Mesenchymal stem cell (in vitro differentiated cells and primary cell): ENCODE measurements around the gene EDN3.

Experiments
- DNase-seq: peaks from one replicate; pipeline ENCODE4 v3.0.0-alpha.2; 2013
- H2AFZ ChIP-seq: one replicate; pipeline ENCODE4 v1.6.1; 2013; ENCODE audit warnings: low read depth, mild to moderate bottlenecking, control low read depth, inconsistent platforms, low read length, moderate library complexity
- H2AK5ac ChIP-seq: 2 replicates; pipeline ENCODE4 v1.6.1; 2013; ENCODE audit warnings: low read length, moderate library complexity, mild to moderate bottlenecking, inconsistent platforms; ENCODE audit not compliant: severe bottlenecking
- H2BK120ac ChIP-seq: one replicate; pipeline ENCODE4 v1.6.1; 2013; ENCODE audit warnings: low read depth, mild to moderate bottlenecking, inconsistent platforms, low read length, moderate library complexity
- H2BK12ac ChIP-seq, 2 experiments: one replicate each; pipeline ENCODE4 v1.6.1; 2013; ENCODE audit warnings: inconsistent platforms in 2 of 2, low read length in 2 of 2, mild to moderate bottlenecking in 2 of 2, moderate library complexity in 2 of 2, control low read depth in 1 of 2
- H2BK15ac ChIP-seq: one replicate; pipeline ENCODE4 v1.6.1; 2013; ENCODE audit warnings: mild to moderate bottlenecking, low read depth, inconsistent platforms; ENCODE audit not compliant: poor library complexity, severe bottlenecking
- H2BK5ac ChIP-seq: 2 replicates; pipeline ENCODE4 v1.6.1; 2013; ENCODE audit warnings: low read depth, mild to moderate bottlenecking, low read length, control low read depth, inconsistent platforms; ENCODE audit not compliant: poor library complexity, severe bottlenecking
- H3K14ac ChIP-seq, 2 experiments: one replicate each; pipeline ENCODE4 v1.6.1; 2013; ENCODE audit warnings: inconsistent platforms in 2 of 2, low read length in 2 of 2, control low read depth in 1 of 2, mild to moderate bottlenecking in 1 of 2, moderate library complexity in 1 of 2
- H3K18ac ChIP-seq, 2 experiments: one replicate each; pipeline ENCODE4 v1.6.1; 2013; ENCODE audit warnings: inconsistent platforms in 2 of 2, low read length in 2 of 2, control low read depth in 1 of 2, low read depth in 1 of 2, mild to moderate bottlenecking in 1 of 2
- H3K23ac ChIP-seq, 2 experiments: one replicate each; pipeline ENCODE4 v1.6.1; 2013; ENCODE audit warnings: inconsistent platforms in 2 of 2, low read length in 2 of 2, mild to moderate bottlenecking in 2 of 2, moderate library complexity in 2 of 2, control low read depth in 1 of 2
- H3K27ac ChIP-seq: 2 replicates; pipeline ENCODE4 v1.5.1; 2013; ENCODE audit warnings: mild to moderate bottlenecking, moderate library complexity, low read length, control low read depth, inconsistent platforms; ENCODE audit not compliant: poor library complexity, severe bottlenecking
- H3K27me3 ChIP-seq, 2 experiments: 2 replicates each; pipeline versions ENCODE4 v1.6.1 to v1.7.0; 2013; ENCODE audit warnings: low read length in 2 of 2, mild to moderate bottlenecking in 2 of 2, moderate library complexity in 2 of 2, control low read depth in 1 of 2, inconsistent platforms in 1 of 2; ENCODE audit not compliant: control insufficient read depth in 1 of 2, insufficient read depth in 1 of 2
- H3K36me3 ChIP-seq, 2 experiments: 2 replicates each; pipeline versions ENCODE4 v1.6.1 to v1.7.0; 2013; ENCODE audit warnings: low read length in 2 of 2, control low read depth in 1 of 2, inconsistent platforms in 1 of 2, low read depth in 1 of 2, mild to moderate bottlenecking in 1 of 2; ENCODE audit not compliant: insufficient read depth in 2 of 2, control insufficient read depth in 1 of 2
- H3K4ac ChIP-seq, 2 experiments: one replicate each; pipeline ENCODE4 v1.6.1; 2013; ENCODE audit warnings: inconsistent platforms in 2 of 2, low read length in 2 of 2, mild to moderate bottlenecking in 2 of 2, moderate library complexity in 2 of 2, control low read depth in 1 of 2, low read depth in 1 of 2
- H3K4me1 ChIP-seq: 2 replicates; pipeline ENCODE4 v1.6.1; 2013; ENCODE audit warnings: low read depth, low read length, control low read depth; ENCODE audit not compliant: control insufficient read depth, insufficient read depth
- H3K4me2 ChIP-seq: 2 replicates; pipeline ENCODE4 v1.6.1; 2013; ENCODE audit warnings: low read length, mild to moderate bottlenecking, inconsistent platforms; ENCODE audit not compliant: poor library complexity, severe bottlenecking
- H3K4me3 ChIP-seq, 2 experiments: 2 replicates each; pipeline versions ENCODE4 v1.5.1 to v1.7.0; 2013; ENCODE audit warnings: low read length in 2 of 2, mild to moderate bottlenecking in 2 of 2, control low read depth in 1 of 2, low read depth in 1 of 2; ENCODE audit not compliant: insufficient read depth in 1 of 2
- H3K79me1 ChIP-seq: replicated peaks from 2 replicates; pipeline ENCODE4 v1.6.1; 2013; ENCODE audit warnings: mild to moderate bottlenecking, control low read depth, low read length, inconsistent platforms; ENCODE audit not compliant: poor library complexity, severe bottlenecking
- H3K9ac ChIP-seq: 2 replicates; pipeline ENCODE4 v1.7.0; 2013; ENCODE audit warnings: mild to moderate bottlenecking, low read length, moderate library complexity
- H3K9me3 ChIP-seq: 2 replicates; pipeline ENCODE4 v1.7.0; 2013; ENCODE audit warnings: mild to moderate bottlenecking, low read length; ENCODE audit not compliant: control insufficient read depth
- H4K8ac ChIP-seq: one replicate; pipeline ENCODE4 v1.6.1; 2013; ENCODE audit warnings: inconsistent platforms, mild to moderate bottlenecking, low read length, moderate library complexity
- H4K91ac ChIP-seq: one replicate; pipeline ENCODE4 v1.6.1; 2013; ENCODE audit warnings: mild to moderate bottlenecking, low read length, inconsistent platforms
- WGBS: methylation state at CpG from one replicate; pipeline ENCODE4 v1.1.7; 2013; ENCODE audit warnings: mixed read lengths; 5-methylcytosine and 5-hydroxymethylcytosine counted together

Gene EDN3

GRCh38 chr20:59316911-59317731 lies 16.7 kb downstream of the EDN3 start:
- no peaks in the 10 kb centered on the region for H3K79me1 ChIP-seq
- no peaks in the 10 kb centered on the region for H3K4me1 ChIP-seq
- no peak overlapping the region for H3K4me2 ChIP-seq
- H3K36me3 ChIP-seq: no peaks in the 10 kb centered on the region
- no peak overlapping the region for H3K18ac ChIP-seq
- H3K9me3 ChIP-seq: no peaks in the 10 kb centered on the region
- no peak overlapping the region for H2BK15ac ChIP-seq
- H3K27ac ChIP-seq: no peak overlapping the region
- no peak overlapping the region for H4K91ac ChIP-seq
- no peak for DNase-seq
- H3K14ac ChIP-seq: no peak overlapping the region
- H3K4ac ChIP-seq: no peak overlapping the region
- H2AK5ac ChIP-seq: no peak overlapping the region
- peaks cover 0 to 7% of the 10 kb centered on the region in 2 experiments for H3K27me3 ChIP-seq
- 78% methylated on average over 13 of the region's 13 CpGs for WGBS
- H3K9ac ChIP-seq: no peak overlapping the region
- no peak overlapping the region for H2BK120ac ChIP-seq
- H2BK12ac ChIP-seq: no peak overlapping the region
- no peak overlapping the region for H3K4me3 ChIP-seq
- no peak overlapping the region for H2BK5ac ChIP-seq
- H2AFZ ChIP-seq: no peak overlapping the region
- no peak overlapping the region for H4K8ac ChIP-seq
- H3K23ac ChIP-seq: no peak overlapping the region

GRCh38 chr20:59318201-59318790 lies 17.9 kb downstream of the EDN3 start:
- Histone ChIP-seq H3K9ac (no peak overlapping the region), H3K14ac (no peak overlapping the region), H3K23ac (no peak overlapping the region), H2BK15ac (no peak overlapping the region), H2AFZ (no peak overlapping the region), H4K91ac (no peak overlapping the region), H4K8ac (no peak overlapping the region), H3K4me3 (no peak overlapping the region), H3K4me2 (no peak overlapping the region), H3K18ac (no peak overlapping the region), H3K79me1 (no peaks in the 10 kb centered on the region), H2BK5ac (no peak overlapping the region), H3K27me3 (peaks cover 0 to 9% of the 10 kb centered on the region in 2 experiments), H3K27ac (no peak overlapping the region), H3K9me3 (no peaks in the 10 kb centered on the region), H3K4me1 (no peaks in the 10 kb centered on the region), H3K36me3 (no peaks in the 10 kb centered on the region), H2AK5ac (no peak overlapping the region), H3K4ac (no peak overlapping the region), H2BK120ac (no peak overlapping the region), H2BK12ac (no peak overlapping the region)
- 86% methylated on average over 20 of the region's 20 CpGs for WGBS
- no peak for DNase-seq

GRCh38 chr20:59318803-59319202 lies 18.4 kb downstream of the EDN3 start:
- Histone ChIP-seq H3K9ac (no peak overlapping the region), H2BK15ac (no peak overlapping the region), H4K91ac (no peak overlapping the region), H3K9me3 (no peaks in the 10 kb centered on the region), H3K4me3 (no peak overlapping the region), H3K27ac (no peak overlapping the region), H2AFZ (no peak overlapping the region), H3K36me3 (no peaks in the 10 kb centered on the region), H3K4ac (no peak overlapping the region), H3K79me1 (no peaks in the 10 kb centered on the region), H3K18ac (no peak overlapping the region), H3K14ac (no peak overlapping the region), H3K4me2 (no peak overlapping the region), H3K27me3 (peaks cover 0 to 9% of the 10 kb centered on the region in 2 experiments), H2BK5ac (no peak overlapping the region), H3K4me1 (no peaks in the 10 kb centered on the region), H2BK12ac (no peak overlapping the region), H4K8ac (no peak overlapping the region), H2AK5ac (no peak overlapping the region), H2BK120ac (no peak overlapping the region), H3K23ac (no peak overlapping the region)
- no peak for DNase-seq
- 71% methylated on average over 4 of the region's 4 CpGs for WGBS

- peaks cover 0 to 9% of the 10 kb centered on the region in 2 experiments for H3K27me3 ChIP-seq
- DNase-seq: no peak
- no peak overlapping the region for H3K18ac ChIP-seq
- no peak overlapping the region for H3K9ac ChIP-seq
- H4K8ac ChIP-seq: no peak overlapping the region
- H2BK120ac ChIP-seq: no peak overlapping the region
- H4K91ac ChIP-seq: no peak overlapping the region
- no peaks in the 10 kb centered on the region for H3K9me3 ChIP-seq
- H2BK12ac ChIP-seq: no peak overlapping the region
- no peak overlapping the region for H2AK5ac ChIP-seq
- no peak overlapping the region for H3K4me3 ChIP-seq
- H3K23ac ChIP-seq: no peak overlapping the region
- no peak overlapping the region for H3K4me2 ChIP-seq
- H3K27ac ChIP-seq: no peak overlapping the region
- H2BK5ac ChIP-seq: no peak overlapping the region
- H3K36me3 ChIP-seq: no peaks in the 10 kb centered on the region
- H3K14ac ChIP-seq: no peak overlapping the region
- 77% methylated on average over 9 of the region's 10 CpGs for WGBS
- H3K79me1 ChIP-seq: no peaks in the 10 kb centered on the region
- H3K4ac ChIP-seq: no peak overlapping the region
- H3K4me1 ChIP-seq: no peaks in the 10 kb centered on the region
- no peak overlapping the region for H2AFZ ChIP-seq
- H2BK15ac ChIP-seq: no peak overlapping the region
These were observed 20.0 kb downstream of the EDN3 start for GRCh38 chr20:59320426-59320825.
